GM12892 (cell line): ENCODE measurements around the gene PTPRN2.

Experiments used
- POLR2A ChIP-seq: IDR thresholded peaks from 2 replicates; pipeline ENCODE4 v1.6.1; 2011; ENCODE audit warnings: low read depth, low read length, control low read depth
- POLR2AphosphoS5 ChIP-seq: IDR thresholded peaks from 2 replicates; pipeline ENCODE4 v1.6.1; 2011; ENCODE audit warnings: low read depth, low read length, control low read depth
- TAF1 ChIP-seq: IDR thresholded peaks from 2 replicates; pipeline ENCODE4 v1.6.1; 2011; ENCODE audit warnings: low read depth, mild to moderate bottlenecking, control low read depth, low read length, borderline replicate concordance

DNA sequence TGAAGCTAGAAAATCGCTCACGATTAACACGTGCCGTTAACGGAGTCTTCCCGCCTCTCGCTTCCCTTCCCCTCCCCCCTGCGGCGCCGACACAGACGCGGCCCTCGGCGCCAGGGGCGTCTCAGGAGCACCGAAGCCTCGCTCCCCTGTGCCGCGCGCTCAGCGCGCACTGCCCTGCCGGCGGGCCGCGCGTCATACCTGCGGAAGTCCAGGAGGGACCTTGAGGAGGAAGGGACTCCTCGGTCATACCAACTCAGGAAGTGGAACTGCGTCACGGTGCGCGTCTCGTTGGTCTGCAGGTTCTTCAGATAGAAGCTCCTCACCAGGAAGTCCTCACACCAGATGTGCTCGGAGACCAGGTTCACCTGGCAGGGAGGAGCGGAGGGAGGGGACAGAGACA lies 1011.2 kb downstream of the PTPRN2 start:
- TF ChIP-seq POLR2A (no peak), POLR2AphosphoS5 (no peak), TAF1 (no peak)
